ENCODE data around the gene WWP2.
A peak's percentile ranks its signal among the peaks of the same experiment; 100 is the strongest.

WWP2 gene

DNA sequence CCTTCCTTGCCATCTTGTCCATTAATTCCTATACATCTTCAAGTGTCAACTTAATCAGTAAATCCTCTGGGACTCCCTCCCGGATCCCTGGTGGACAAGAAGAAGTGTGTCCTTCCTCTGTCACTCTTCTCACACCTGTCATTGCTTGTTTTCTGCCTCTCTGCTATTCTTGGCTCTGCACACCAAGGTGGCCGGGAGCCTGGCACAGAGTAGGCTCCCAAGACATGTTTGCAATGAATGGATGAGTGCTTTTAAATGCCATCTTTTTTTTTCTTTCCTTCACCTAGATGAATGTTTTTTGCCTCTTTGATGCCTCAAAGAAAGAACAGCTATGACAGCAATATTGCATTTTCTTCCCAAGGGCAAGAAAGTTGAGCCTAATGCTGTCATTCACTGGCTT, 131.0 kb downstream of the WWP2 start:
- no peak for DNase-seq

DNA sequence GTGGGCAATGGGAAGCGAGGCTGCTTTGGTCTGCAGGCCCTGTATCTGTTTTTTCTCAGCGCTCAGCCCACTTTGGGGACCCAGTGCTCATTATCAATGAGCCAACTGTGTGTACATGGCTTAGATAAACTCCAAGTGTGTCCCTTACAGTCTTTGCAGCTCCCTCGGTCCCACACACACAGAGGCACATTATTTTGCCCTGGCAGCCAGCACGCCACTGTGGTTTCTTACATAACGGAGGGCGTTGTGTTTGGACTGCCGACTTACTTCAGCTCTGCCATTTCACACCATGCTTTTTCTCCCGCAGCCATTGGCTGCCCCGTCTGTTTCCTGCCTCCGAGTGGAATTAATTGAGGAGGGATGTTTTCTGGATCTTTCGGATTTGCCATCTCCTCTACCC, 132.5 kb downstream of the WWP2 start:
- no peak for DNase-seq

DNA sequence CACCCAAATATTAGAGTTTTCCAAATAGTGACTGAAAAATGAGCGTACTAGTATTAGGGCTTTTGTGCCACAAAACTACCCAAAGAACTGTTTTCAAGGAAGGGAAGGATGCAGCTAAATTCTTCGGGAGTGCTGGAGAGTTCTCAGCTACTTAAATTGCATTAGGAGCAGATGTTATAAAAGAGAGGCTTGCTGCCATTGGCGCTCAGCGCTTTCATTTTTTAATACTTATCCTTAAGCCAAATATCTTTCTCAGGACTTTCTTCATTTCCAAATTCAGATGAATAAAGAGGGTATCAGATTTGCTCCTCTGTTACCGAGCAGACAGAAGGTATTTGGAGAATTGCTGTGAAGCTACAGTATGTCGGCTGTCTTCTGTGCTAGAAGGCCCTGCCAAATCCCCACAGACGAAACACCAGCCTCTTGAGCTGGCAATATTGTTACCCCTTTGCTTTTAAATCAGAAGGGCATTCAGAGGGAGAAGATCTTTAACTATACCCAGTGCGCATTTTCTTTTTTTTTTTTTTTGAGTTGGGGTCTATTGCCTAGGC, 141.8 kb downstream of the WWP2 start:
- no peak for DNase-seq

DNA sequence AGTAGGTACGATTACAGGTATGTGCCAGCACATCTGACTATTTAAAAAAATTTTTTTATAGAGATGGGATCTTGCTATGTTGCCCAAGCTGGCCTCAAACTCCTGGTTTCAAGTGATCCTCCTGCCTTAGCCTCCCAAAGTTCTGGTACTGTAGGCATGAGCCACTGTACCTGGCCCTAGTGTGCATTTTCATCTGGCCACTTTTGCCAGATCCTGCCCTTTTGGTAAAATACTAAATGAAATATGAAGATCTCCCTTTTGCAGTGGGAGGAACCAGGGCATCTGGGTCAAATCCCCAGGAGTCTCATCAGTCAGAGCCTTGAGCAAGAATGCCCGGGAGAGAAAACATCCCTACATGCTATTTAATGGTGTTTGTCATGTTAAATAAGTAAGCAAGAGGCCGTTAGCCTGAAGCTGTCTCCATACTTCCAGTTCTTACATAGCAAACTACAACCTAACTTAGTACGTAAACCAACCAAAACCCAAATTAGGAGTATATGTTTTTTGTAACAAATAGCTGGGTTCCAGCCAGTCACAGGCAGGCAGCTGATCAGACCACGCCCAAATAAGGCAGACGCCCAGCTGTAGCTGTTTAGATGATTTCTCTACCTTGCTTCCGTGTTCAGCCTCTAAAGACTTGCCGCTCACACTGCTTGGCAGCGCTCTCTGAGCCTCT, 142.5 kb downstream of the WWP2 start:
- no peak for DNase-seq

DNA sequence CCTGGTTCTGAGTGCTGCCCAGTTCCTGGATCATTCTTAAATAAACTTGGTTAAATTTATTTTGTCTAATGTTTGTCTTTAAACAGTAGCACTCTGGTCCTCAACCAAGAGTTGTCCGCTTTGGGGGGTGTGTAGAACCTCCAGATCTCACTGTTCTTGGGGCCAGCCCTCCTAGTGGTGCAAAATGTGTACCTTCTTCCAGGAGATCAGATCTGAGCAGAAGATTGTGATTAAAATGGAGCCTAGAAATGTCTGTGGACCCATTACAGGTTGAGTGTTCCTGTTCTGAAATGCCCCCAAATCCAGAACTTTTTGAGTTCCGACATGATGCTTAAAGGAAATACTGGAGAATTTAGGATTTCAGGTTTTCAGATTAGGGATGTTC, 143.0 kb downstream of the WWP2 start:
- no peak for DNase-seq

DNA sequence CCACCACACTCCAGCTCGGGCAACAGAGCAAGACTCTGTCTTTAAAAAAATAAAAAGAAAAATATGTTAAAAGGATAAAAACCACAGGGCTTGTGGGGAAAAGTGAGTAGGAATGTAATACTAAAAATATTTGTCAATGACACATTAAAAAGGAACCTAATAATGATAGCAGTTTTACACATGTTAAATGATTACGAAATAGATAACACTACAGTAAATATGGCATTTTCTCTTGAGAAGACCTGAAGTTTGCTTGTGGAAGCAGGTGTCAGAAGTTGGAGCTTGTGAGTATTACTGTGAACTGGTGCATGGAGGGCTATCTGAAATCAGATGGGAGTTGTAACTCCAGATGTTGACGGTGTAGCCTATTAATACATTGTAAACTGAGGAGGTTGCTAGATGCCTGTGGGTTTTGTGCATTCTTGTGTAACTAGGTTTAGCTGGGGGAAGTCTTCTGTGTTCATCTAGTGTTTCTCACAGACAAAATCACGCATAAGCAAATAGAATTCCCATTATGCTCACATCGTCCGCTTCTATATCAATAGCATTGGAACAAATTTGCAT, 144.8 kb downstream of the WWP2 start:
- no peak for DNase-seq

DNA sequence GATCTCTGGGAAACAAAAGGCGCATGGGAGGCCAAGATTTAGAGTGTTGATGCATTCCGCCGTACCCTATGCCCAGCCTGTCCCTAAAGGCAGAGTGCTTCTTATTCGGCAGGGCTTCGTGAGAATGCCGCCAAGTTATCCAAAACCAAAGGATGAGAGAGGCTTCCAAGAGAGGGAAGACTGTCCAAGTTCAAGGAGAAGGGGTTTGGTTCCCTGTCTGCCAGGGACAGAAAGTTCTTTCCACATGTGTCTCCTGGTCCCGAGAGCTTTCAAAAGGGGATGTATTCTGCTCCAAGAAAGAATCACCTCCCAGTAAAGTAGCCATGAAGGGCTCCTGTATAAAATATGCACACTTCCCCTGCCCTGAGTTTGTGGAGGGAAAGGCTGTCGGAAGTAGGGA, 146.9 kb downstream of the WWP2 start:
- DNase-seq: no peak

DNA sequence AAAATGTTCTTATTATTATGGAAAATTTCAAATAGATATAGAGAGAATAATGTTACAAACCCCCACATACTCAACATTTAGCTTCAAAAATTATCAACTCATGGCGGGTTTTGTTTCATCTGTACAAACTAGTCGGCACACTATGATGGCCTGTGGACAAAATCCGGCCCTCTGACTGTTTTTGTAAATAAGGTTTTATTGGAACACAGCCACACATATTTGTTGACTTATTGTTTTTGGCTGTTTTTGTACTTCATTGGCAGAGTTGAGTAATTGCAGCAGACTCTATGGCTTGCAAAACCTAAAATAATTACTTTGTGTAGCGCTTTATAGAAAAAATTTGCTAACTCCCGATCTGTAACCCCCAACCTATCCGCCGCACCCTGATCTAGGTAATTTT, 147.6 kb downstream of the WWP2 start:
- no peak for DNase-seq

DNA sequence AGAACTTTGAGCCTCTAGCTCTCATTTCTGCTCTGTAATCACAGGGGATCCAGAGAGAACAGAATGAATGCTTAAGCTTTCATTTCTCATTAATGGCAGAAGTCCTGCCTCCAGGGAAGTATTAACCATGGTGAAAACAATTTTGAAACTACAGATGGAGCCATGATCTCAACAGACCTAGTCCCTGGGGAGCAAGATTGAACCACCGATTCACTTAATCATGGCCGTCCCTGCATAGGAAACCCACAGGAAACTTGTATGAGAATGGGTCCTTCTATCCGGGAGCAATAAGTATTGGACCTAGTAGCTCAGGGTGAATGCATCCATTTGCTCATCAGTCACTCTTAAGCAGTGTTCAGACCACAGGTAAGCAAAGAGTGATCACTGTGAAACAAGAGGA, 148.8 kb downstream of the WWP2 start:
- DNase-seq: no peak

DNA sequence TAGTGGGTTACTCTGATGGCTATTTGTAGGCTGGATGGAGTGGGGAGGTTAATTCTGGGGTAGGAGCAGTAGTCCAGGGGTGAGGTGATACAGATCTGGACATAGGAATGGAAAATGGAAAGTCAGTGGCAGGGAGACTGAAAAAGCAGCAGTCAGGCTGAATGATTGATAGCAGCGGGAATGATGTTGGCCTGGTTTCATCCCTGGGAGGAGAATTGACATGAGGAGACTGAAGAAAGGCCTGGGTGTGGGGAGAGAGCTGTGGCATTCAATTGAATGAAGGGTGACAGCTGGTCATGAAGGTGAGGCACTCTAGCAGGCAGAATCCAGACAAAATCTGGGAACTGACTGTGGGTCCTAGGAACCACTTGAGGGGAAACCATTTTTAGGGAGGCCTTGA, 154.3 kb downstream of the WWP2 start:
- DNase-seq: no peak

DNA sequence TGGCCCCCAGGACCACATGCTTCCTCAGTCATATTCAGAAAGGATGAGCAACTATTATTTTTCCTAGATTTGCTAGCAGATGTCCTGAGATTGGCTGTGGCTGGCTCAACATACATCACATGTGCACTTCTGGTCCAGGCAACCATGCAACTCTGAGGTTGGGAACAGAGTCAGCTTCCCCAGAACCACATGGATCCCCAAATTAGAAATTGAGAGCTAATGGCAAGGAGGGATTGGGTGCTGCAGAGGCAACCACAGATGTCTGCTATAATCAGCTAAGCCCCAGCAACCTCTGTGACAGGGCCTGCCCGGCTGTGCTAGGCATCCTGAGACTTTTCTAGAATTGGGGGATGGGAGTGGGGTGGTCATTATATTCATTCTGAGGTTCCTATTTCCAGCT, 155.2 kb downstream of the WWP2 start:
- DNase-seq: no peak

DNA sequence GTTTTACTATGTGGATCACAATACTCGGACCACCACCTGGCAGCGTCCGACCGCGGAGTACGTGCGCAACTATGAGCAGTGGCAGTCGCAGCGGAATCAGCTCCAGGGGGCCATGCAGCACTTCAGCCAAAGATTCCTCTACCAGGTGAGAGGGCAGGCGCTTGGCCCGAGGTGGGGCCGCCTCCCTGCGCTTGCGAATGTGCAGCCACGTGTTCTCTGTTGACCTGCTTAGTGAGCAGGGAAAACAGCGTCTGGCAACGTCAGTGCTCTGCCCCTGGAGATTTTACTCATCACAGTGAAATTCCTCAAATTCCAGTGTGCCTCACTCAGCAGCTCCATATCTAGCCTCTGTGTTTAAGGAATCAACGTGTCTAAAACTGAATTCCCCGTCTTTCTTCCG, 155.6 kb downstream of the WWP2 start:
- DNase-seq: no peak

DNA sequence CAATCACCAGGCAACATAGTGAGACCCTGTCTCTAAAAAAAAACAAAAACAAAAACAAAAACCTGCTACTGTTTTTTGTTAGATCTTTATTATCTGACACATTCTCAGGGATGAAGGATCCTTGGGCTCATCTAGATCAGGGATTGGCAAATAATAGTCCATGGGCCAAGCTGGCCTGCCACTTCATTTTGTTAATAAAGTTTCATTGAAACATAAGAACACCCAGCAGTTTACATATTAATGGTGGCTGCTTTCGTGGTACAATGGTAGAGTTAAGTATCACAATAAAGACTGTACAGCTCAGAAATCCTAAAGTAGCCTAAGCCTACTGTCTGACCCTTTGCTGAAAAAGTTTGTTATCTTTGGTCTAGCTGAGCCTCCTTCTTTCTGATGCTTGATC, 156.1 kb downstream of the WWP2 start:
- no peak for DNase-seq

DNA sequence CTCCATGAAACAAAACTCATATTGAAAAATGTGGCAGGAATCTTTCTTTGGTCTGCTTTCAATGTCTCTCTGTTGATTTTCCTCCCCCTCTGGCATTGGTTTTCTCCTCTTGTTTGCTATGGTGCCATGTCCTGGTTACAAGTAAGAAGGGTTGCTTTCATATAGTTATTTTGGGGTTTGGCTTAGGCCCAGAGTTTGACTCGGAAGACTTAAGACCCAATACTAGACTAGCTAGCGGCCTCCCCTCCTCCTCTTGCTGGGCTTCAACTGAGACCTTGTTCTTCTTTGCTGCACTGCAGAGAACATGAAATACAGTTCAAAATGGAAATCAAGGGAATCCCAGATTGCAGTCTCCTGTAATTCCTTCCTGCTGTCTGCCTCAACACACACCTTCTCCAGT, 159.0 kb downstream of the WWP2 start:
- DNase-seq: no peak

DNA sequence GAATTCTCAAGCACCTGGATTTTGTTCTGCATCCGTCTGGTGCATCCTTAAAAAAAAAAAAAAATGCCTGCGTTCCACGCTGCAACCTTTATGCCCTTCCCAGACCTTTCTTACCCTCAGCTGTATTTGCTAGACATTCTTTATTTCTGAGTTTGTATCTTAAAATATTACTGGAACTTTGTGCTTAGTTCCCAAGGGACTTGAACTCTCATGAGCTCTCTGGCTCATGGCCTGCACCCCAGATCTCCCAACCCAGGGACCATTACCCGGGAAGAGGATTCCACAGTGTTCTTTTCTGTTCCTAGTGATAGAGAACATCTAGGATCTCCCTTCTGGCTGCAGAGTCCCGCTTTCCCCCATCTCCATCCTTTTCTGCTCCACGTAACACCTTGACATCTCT, 160.1 kb downstream of the WWP2 start:
- DNase-seq: no peak

DNA sequence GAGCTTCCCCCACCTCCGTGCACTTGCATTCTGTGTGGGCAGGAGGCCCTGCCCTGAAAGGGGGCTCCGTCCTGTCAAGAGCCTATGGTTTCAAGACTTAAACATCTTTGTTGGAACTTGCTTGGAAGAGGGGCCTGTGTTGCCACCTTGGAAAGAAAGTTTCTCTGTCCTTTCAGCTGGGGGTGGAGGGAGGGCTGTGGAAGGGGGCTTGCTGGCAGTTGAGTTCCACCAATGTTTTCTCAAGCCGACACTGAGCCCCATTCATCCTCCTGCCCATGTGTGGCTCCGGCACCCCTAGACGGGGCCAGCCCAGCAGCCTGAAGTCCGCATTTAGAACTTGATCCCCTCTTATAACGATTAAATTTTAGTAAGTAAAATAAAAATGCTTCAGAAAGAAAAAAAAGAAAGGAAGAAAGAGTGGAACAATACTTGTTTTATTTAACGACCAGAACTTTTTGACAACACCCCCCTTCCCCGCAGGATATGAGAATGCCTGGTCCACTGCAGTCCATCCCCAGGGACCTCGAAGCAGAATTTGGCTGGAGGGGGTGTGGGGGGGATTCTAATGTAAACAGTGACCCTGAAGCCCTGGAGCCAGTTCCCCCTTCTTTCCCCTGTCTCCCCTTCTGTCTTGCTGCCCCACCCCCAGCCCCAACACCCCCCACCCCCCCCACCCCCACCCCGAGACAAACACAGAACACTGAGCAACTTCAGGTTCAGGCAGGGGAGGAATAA, 162.1 kb downstream of the WWP2 start:
- no peak for DNase-seq

DNA sequence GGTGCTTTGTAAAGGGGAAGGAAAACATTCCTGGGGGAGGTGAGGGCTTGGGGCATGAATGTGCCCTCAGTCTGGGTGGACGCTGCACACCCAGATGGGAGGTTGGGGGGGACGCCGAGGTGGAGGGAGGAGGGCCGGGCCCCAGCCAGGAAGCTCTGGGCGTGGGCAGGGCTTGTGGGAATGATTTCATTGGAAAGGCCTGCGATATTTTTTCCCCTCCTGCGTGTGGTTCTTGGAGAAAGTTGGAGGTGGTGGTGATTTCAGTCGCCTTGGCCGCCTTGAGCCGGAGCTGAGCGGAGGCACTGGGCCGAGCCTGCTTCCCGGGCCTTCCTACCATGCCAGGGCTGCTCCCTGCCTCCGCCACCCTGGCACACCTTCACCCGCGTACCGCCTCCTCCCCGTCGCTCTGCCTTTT, 162.7 kb downstream of the WWP2 start:
- DNase-seq: no peak

DNA sequence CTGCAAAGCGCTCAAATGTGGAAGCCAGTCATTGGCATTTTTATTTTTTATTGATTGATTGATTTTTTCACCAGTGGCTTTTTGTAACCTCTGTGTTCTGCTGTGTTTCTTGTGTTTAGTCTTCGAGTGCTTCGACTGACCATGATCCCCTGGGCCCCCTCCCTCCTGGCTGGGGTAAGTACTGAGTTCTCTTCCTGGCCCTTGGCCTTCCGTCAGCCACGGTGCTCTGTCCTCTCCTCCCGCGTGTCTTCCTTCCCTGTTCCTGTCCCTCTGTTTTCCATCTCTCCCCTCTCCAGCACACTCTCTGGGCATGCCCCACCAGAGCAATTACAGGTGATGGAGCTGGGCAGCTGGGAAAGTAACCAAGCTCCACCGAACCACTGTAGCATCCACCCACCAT, 163.2 kb downstream of the WWP2 start:
- DNase-seq: no peak

DNA sequence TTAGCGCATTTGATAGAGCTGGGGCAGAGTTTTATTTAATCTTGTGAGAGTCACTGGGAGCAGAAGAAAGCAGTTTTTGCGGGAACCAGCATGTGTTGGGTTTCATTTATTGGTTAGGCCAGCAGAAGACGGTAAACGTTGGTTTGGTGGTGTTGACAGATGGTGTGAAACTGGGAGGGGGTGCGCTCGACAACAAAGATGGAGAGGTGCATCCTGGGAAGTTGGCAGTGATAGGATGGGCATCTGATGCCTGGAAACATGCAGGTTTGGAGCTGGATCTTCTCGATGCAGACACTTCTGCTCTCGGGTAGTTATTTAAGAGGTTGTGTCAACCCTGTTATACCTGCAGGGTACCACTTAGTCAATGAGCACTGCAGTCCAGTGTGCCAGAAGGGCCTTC, 164.1 kb downstream of the WWP2 start:
- DNase-seq: no peak

DNA sequence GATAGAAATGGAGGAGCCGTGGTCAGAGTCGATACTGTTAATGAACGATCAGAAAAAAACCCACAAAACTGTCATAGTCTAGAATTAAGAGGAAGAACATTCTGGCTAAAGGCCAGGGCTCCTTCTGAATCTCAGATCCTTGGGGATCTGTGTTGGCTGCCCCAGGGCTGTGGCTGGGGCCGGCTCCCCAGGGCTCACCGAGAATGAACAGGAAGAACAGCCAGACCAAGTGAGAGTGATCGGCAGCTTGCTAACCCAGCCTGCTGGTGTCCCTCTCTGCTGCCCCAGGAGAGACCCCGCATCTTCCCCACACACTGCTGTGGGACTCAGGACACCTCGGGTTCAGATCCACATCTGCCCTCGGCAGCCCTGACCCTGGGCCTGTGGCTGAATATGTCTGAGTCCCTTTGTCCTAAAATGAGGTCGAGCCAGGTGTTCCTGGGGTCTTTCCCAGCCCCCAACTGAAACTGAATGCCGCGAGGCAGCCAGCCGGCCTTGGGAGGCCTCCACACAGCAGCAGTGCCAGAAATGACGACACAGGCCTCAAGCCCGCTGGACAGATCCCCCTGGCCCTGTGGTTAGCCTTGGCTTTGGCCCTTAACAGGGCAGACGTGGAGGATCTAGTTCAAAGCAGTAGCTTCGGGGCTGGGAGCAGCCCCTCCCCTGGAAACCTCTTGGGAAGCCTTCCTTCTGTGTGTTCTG, 165.1 kb downstream of the WWP2 start:
- no peak for DNase-seq

DNA sequence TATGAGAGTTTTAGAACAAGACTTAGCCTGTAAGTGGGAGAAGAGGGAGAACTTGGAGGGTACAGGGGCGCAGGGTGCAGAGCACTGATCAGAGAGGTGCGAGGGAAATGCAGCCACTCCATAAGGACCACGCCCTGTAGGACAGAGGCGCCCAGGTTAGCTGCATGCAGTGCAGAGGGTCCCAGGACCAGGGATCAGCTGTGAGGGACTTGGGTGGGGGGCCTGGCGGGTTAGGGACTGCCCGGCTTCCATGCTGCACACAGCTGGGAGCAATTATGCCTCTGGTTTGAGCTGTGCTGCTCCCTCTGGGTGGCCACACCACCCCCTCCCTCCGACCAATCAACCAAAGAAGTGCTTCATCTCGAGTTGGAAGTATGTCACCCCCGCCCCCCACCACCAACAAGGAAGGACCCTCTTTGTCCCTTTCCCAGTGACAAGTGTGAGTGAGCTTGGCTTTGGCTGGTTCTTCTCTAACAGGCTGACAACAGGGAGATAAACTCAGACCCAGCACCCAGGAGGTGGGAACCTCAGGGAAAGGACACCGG, 166.8 kb downstream of the WWP2 start:
- no peak for DNase-seq

DNA sequence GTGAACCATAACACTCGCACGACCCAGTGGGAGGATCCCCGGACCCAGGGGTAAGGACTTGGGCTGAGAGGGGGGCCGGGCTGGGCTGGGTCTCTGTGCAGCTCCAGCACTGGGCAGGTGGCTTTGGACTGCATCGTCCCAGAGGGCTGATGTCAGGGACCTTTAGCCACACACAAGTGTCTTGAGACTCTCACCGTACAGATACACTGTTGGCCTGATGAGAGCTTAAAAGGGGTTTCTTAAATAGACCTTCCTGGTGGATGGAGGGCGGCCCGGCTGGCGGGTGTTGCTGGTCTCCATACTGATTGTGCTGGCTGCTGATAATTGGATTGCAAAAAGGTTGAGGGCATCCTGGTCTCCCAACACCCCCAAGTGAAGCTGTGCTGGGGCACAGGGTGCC, 167.3 kb downstream of the WWP2 start:
- DNase-seq: no peak

DNA sequence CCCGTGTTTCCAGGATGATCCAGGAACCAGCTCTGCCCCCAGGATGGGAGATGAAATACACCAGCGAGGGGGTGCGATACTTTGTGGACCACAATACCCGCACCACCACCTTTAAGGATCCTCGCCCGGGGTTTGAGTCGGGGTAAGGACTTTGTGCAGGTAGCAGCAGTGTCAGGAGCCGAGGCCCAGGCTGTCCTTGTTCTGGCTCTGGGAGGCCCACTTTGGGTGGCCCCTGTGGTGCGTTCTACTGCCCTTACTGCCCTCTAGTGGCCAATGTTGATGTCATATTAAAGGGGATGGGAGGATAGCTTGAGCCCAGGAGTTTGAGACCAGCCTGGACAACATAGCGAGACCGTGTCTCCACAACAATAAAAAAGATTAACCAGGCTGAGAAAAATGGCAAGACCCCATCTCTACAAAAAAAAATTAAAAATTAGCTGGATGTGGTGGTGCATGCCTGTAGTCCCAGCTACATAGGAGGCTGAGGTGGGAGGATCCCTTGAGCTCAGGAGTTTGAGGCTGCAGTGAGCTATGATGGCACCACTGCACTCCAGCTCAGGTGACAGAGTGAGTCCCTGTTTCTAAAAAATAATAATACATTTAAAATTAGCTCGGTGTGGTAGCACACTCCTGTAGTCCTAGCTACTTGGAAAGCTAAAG, 168.1 kb downstream of the WWP2 start:
- peak; percentile 28 for DNase-seq
